HG03108 (cell line): Measurements from ENCODE around the gene ADH1B.
A peak's percentile ranks its signal among the peaks of the same experiment; 100 is the strongest.
"Not testable (repeated sequence)": the region's sequence is repeated elsewhere in the genome, so short reads cannot be mapped to it uniquely, and the experiment has no call there.

Source experiments
- ATAC-seq: cut with Tn5 transposase; IDR thresholded peaks from one replicate; pipeline ENCODE4 v1.9.1; 2021; ENCODE audit warnings: moderate library complexity; ENCODE audit not compliant: unreplicated experiment

Gene ADH1B

DNA sequence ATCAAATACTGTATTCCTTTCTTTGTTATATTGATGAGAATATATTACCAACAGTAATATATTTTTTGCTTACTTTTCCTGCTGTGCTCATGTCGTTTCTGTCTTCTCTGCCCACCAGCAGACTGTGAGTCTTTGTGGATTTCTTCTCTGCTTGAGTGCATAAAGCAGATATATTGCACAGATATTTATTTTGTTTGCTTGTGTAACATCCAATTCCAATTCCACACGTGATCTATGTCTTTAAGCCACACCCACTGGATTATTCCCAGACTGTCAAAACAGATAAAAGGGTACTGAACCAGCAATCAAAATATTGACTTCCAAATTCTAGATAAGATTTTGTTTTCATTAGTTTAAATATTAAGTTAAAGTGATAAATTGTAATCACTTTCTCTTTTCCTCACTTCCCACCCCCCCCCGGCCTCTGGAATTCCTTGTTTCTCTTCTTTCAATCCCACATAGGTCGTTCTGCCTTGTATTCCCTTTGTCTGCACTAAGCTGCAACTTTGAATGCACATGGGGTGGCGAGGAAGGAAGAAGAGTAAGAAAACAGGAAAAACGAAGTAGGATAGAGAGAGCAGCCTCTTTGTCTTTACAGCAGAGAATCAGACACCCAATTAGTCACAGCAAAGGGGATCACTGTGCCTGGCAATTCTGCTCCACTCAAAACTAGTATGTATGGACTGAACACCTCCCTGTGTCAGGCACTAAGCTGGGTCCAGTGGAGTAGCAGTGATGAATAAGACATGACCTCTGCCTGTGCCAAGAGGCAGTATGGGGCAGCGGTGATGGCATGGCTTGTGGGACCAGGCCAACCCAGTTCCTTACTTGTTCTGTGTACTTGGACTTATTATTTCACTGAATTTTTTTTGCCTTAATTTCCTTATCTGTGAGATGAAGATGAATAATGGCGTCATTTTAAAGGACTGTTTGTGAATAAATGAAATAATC, at the start of gene ADH1B:
TSS of gene ADH1B (minus strand) at position 161 of the 951 bp plus-strand sequence. CDS start at position 91, 70 bp downstream.
- ATAC-seq: no peak

DNA sequence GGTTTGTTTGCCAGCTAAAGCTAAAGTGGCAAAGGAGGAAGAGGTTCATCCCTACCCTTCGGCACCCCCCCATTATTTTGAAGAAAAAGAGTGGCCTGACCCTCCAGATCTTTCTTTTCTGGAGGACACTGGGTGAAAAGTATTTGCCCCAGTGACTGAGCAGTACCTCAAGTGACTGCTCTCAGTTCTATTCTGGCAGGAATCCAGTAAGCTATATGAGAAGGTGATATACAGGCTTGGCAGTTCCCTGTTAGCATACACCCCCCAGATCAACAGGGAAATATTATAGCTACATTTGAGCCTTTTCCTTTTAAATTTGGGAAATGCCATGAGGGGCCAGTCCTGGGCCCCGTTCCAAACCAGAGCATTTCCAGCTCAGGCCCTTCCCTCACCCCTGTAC, 46.6 kb upstream of the ADH1B start:
- ATAC-seq: not testable (repeated sequence)

DNA sequence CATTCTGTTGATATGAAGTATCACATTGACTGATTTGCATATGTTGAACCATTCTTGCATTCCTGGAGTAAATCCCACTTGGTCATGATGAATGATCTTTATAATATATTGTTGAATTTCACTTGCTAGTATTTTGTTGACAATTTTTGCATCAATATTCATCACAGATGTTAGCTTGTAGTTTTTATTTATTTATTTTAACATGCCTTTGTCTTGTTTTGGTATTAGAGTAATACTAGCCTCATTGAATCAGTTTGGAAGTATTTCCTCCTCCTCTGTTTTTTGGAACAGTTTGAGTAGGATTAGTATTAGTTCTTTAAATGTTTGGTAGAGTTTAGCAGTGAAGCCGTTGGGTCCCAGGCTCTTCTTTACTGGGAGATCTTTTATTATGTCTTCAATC, 45.3 kb upstream of the ADH1B start:
- ATAC-seq: no peak

DNA sequence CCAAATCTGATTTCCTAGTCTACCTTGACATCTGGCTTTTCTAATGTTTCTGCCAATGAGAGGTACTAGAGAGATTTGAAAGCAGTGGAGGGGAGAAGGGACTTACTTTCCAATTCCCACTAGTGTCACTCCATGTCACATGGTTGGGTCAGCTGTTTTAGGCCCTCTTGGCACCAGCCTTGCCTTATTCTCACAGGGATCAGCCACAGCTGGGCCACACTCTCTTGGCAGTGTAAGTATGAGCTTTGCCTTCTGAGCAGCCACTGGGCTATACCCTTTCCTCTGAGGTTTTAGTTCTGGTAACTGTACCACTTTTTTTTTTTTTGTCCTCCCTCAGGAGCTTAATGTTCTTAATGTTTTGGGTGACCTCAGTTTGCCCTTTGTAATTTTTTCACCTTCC, 41.6 kb upstream of the ADH1B start:
- no peak for ATAC-seq

DNA sequence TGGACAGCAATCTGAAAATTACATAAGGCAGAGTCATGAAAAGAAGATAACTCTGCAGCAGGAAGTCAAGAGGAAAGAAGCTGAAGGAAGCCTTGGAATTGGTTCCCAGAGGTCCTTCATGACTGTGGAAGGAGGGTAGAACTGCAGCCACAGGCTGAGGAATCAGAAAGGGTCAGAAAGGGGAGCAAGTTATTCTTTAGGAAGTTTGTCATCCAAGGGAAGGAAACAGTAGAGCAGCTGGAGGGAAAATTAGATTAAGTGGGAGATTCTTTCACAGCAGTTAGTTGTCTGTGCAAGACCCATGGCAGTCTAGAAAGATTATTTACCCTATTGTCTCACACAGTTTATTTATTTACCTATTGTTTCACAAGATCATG, 40.7 kb upstream of the ADH1B start:
- no peak for ATAC-seq

DNA sequence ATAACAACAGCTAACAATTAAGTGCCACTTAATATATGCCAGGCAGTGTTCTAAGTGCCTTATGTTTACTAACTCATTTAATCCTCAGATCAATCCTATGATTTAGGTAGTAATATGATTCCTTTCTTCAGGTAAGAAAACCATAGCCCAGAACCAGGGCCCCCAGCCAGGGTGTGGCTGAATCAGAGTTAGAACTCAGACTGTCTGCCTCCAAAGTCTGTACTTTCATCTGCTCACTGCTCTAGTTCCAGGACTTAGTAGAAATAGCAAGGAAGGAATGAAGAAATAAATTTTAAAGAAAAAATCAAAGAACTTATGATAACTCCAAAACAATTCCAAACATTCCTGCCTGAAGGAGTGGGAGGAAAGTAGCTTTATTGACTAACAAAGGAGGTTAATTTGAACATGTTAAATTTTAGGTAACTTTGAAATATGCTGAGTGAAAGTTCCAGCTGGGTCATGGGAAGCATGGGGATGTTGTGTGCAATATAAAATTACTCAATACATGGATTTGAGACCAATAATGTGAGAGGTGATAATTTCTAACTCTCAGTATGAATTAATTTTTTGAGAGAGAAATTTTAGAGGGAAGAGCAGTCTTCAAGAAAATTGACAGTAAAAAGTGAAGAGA, 40.2 kb upstream of the ADH1B start:
- no peak for ATAC-seq

DNA sequence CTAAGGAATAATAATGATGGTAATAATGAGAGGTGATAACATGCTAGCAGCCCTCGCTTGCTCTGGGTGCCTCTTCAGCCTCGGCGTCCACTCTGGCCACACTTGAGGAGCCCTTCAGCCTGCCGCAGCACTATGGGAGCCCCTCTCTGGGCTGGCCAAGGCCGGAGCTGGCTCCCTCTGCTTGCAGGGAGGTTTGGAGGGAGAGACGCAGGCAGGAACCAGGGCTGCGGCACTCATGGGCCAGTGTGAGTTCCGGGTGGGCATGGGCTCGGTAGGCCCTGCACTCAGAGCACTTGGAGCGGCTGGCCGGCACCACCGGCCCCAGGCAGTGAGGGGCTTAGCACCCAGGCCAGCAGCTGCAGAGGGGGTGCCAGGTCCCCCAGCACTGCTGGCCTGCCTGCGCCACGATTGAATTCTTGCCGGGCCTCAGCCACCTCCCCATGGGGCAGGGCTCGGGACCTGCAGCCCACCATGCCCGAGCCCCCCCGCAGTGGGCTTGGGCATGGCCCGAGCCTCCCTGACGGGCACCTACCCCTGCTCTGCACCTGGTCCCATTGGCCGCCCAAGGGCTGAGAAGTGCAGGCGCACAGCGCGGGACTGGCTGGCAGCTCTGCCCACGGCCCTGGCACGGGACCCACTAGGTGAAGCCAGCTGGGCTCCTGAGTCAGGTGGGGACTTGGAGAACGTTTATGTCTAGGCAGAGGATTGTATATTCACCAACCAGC, 38.4 kb upstream of the ADH1B start:
- no peak for ATAC-seq

DNA sequence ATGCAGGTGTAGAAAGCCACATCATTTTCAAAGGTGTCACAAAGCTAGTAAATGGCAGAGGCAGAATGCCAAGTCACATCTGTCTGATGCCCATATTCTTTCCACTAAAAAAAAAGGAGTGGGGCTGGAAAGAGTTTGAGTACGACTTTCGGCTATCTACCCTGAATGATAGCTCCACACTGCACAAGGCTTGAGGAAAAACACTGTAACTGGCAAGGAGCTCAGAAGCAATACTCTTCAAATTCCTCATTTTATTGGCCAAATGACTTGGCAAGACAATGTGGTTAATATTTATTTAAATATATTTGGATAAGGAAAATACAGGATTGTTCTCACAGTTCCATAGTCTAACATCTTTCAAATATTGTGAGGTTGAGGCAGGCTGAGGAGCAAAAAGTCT, 36.7 kb upstream of the ADH1B start:
- no peak for ATAC-seq

DNA sequence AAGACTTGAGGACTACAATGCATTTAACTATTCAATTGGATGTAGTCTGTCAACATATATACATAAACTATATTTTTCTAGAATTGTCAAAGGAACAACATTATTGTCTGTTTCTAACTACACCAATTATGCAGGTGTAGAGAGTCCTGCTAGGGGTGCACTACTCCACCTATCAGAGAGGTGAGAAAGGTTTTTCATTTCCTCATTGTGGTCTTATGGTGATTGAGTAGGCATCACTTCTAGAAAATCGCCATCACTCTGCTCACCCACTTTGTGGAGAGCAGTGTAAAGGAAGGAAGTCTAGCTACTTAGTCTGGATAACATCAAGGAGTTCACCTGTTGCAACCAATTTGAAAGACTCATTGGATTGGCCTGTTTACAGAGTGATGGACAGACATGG, 35.8 kb upstream of the ADH1B start:
- peak; percentile 54 for ATAC-seq

DNA sequence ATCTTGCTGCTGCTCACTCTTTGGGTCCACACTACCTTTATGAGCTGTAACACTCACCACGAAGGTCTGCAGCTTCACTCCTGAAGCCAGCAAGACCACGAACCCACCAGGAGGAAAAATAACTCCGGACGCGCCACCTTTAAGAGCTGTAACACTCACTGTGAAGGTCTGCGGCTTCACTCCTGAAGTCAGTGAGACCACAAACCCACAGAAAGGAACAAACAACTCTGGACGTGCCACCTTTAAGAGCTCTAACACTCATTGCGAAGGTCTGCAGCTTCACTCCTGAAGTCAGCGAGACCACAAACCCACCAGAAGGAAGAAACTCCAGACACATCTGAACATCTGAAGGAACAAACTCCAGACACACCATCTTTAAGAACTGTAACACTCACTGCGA, 34.9 kb upstream of the ADH1B start:
- not testable (repeated sequence) for ATAC-seq

DNA sequence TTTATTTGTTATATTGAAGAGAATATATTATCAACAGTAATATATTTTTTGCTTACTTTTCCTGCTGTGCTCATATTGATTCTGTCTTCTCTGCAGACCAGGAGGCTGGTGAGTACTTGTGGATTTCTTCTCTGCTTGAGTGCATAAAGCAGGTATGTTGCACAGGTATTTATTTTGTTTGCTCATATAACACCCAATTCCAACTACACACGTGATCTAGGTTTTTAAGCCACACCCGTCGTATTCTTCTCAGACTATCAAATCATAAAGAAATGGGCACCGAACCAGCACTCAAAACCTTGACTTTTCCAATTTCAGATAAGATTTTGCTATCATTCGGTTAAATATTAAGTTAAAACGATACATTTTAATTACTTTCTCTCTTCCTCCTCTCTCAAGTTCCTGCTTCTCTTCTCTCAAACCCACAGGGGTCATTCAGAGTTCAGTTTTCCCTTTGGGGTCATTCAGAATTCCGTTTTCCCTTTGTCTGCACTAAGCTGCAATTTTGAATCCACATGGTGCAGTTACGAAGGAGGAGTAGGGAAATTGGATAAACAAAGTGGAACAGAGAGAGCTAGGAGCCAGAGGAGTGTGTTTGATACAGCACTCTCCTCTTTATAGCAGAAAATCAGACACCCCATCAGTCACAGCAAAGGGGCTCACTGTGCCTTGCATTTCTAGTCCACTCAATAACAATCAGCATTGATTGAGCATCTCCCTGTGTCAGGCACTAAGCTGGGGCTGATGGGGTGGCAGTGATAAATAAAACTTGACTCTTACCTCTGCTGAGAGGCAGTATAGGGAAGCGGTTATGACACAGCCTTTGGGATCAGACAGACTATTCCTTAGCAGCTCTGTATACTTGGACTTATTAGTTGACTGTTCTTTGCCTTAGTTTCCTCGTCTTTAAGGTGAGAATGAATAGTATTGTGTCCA, 31.7 kb upstream of the ADH1B start, which contains the start of gene ADH1C:
TSS of gene ADH1C (minus strand) at position 145 of the 936 bp plus-strand sequence. CDS start at position 74, 71 bp downstream.
- no peak for ATAC-seq

DNA sequence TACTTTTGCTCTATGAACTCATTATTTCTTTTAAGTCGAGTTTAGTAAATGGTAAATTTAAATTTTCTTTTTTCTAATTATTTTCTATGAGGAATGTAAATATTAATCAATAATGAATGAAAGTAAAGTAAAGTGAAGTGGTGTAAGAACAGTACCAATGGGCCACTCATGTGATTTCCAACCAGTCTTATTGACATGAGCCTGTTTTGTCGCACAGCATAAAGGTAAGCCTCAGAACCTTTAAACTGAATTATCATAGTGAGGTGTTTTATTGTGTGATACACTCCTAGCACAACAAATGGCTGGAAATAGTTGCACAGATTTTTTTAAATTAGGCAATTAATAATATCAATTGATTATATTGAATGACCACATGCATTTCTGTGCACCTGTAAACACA, 30.3 kb upstream of the ADH1B start:
- ATAC-seq: no peak

DNA sequence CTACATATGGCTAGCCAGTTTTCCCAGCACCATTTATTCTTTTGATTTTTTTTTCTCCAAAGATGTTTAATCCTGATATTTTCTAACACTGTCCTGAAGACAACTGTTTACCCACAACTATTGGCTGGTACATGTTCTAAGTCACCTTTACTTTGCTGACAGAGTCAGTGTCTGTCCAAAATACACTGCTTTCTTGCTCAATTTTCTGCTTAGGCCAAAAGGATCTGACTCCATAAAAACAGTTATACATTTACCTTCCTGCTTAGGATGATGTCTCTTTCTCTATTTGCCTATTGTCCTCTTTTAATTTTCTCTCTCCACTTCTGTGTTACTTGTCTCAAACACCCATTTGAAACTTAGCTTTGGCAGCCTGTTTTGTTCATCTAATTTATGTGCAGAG, 28.1 kb upstream of the ADH1B start:
- no peak for ATAC-seq

DNA sequence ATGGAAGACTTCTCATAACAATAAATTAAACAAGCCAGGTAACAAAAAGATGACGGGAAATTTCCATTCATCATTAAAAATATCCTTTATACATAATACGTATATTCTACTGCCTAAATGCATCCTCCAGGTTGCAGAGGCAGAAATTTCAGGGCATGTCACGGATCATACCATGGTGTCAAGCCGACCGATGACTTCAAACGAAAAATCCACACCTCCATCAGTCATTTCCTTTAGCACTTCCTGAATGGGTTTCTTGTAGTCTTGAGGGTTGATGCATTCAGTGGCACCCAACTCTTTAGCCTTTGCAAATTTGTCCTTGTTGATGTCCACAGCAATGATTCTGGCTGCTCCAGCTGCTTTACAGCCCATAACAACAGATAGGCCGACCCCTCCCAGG, 21.4 kb upstream of the ADH1B start:
- ATAC-seq: not testable (repeated sequence)

DNA sequence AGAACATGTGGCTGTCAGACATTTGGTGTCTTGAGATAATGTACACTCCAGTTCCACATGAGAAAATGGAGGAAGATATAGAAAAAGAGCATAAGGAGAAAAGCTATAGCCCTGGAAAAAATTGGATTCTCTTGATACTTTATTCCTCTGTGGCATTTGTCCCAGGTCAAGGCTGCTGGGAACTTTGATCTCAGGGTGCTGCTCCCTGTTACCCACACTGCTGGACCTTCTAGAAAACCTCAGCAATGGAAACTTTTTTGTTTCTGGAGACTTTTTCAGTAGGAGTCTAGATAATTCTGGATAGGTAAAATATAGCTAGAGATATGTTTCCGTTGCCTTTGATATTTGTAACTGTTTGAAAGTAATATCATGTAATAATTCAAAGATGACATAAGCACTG, 20.2 kb upstream of the ADH1B start:
- ATAC-seq: no peak

DNA sequence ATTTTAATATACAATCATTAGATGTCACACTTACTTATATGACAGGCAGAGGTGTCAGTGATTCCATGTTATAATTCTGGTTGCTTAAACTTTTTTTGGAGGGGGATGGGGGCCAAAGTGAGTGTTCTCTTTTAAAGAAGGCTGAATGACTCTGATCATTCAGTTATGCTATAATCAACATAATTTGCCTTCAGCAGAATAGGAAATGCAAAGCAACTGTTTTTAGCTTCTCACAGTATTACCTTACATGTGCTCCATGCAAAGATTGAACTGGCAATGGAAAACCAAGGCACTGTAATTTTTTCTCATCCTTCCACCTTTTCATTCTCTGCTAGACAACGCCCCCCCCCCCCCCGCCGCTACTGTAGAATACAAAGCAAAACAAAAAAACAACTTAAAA, 18.0 kb upstream of the ADH1B start:
- ATAC-seq: no peak

DNA sequence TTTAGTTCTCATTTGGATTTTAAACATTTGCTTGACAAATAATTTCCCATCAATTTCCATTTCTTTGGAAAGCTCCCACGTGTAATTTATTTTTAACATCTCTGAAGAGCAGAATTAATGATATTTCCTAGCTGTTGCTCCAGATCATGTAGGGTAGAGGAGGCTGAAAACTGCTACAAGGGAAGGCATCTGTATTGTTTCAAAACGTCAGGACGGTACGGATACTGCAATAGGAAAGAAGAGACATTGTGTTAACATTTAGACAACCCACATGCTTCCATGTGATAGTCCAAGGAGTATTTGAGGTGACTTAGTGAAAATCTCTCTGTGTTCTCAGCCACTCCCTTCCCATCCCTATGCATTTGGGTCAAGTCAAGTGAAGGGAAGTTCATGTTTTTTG, 15.4 kb upstream of the ADH1B start:
- ATAC-seq: no peak

DNA sequence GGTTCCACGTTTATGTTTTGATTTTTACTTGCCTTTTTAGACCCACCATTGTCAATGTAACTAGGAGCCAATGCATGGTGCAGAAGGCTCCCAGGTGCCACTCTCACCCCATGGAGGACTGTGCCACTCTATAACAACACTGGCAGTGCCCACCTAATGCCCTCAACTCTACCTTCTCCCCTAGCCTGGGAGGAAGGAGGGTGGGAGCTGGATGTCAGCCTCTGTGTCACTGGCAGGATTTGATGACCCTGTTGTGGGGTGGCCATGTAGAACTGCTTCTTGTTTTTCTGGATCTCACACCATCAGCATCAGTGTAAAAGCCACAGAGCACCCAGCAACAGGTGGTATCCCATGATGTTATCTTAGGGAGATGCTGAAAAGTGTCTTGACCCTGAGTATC, 13.7 kb upstream of the ADH1B start:
- no peak for ATAC-seq

DNA sequence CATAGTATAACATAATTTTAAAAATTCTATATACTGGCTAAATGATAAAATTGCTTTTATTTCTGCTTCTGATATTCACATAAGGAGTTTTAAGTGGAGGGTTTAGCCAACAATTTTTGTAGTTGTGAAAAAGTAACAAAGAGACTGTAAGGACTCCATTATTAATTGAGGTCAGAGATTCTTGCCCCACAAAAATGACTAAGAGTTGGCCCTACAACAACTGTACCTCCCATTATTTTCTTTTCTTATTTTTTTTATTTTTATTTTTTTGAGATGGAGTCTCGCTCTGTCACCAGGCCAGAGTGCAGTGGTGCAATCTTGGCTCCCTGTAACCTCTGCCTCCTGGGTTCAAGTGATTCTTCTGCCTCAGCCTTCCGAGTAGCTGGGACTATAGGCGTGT, 9.4 kb upstream of the ADH1B start:
- no peak for ATAC-seq

DNA sequence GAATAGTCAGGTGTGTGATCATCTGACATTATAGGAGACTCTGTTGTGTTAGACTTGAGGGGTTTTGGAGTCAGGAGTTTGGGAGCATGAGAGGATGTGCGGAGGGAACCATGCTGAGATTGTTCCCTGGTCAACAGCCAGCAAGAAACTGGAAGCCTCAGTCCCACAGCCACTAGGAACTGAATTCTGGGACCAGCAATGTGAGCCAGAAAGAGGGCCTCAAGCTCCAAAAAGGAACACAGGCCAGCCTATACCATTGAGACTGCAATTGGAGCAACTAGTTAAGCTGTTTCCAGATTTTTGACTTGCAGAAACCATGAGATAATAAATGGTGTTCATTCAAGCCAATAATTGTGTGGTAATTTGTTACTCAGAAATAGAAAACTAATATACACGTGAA, 8.7 kb upstream of the ADH1B start:
- no peak for ATAC-seq

DNA sequence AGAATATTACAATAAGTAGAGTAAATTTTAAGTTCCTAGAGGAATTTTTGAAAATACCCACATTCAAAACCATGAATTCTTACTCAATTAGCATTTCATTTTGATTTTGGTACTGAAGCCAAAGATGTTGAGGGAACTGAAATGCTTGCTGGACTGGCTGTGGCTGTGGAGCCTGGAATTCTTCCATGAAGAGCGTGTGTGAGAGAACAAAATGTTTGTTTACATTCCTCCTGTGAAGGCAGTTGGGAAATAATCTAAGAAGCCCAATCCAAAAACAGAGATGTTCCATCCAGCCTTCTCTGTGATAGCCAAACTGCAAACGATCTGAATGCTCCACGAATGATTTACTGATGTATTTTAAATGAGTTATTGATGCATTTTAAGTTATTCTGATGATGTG, 3.8 kb upstream of the ADH1B start:
- ATAC-seq: no peak
